Cardiac muscle cell (in vitro differentiated cells and primary cell): ENCODE results near the gene TANGO6. TPM values are rescaled to one million over a fixed set of nuclear protein-coding genes. Genes with fewer than 3 reads are reported as not detected.

Experiments used
- DNase-seq, 2 donors: peaks; one replicate each; pipeline versions ENCODE4 v3.0.0 to v3.0.0-alpha.2; 2010 to 2017; ENCODE audit warnings: low read depth in 1 of 2, low spot score in 1 of 2
- H3K27ac ChIP-seq: fragments of 200-600 bp; sonication (generic); 2 replicates; pipeline ENCODE4 v1.5.1; 2016
- H3K27me3 ChIP-seq: fragments of 200-600 bp; sonication (generic); 2 replicates; pipeline ENCODE4 v1.6.0; 2016; ENCODE audit warnings: control low read depth
- H3K36me3 ChIP-seq: fragments of 200-600 bp; sonication (generic); 2 replicates; pipeline ENCODE4 v1.5.1; 2016; ENCODE audit warnings: control low read depth
- H3K4me1 ChIP-seq: fragments of 200-600 bp; sonication (generic); 2 replicates; pipeline ENCODE4 v1.8.1; 2017; ENCODE audit warnings: low read depth, mild to moderate bottlenecking, mixed run types
- H3K4me3 ChIP-seq: fragments of 200-600 bp; sonication (generic); 2 replicates; pipeline ENCODE4 v1.5.1; 2016; ENCODE audit warnings: mild to moderate bottlenecking
- H3K9me3 ChIP-seq: fragments of 200-600 bp; sonication (generic); 2 replicates; pipeline ENCODE4 v1.5.1; 2017; ENCODE audit warnings: low read depth, mild to moderate bottlenecking, control low read depth
- CTCF ChIP-seq: IDR thresholded peaks from 2 replicates; pipeline ENCODE4 v1.5.1; 2012; ENCODE audit warnings: low read depth, mild to moderate bottlenecking, low read length
- polyA plus RNA-seq: library from polyadenylated mRNA; unstranded; fragments of >200 nt; fragmentation: Nextera tagmentation; extraction: Ambion mirVana; gene quantifications from 2 replicates; pipeline ENCODE4 v1.2.1, GENCODE V29; 2016
- total RNA-seq: library from RNA; depleted of rRNA; stranded (reverse); fragments of >200 nt; gene quantifications from 2 replicates; pipeline ENCODE4 v1.2.3, GENCODE V29; 2016

Gene TANGO6
- total and polyA plus RNA-seq, 2 experiments from 2014 or later = 5.4 to 8.9 TPM

GRCh38 chr16:69084289-69084688 lies 241.0 kb downstream of the TANGO6 start:
- no peak overlapping the region for H3K4me3 ChIP-seq
- H3K4me1 ChIP-seq = peaks cover 13% of the 10 kb centered on the region
- H3K27me3 ChIP-seq = no peaks in the 10 kb centered on the region
- DNase-seq = peak in 1 of 2 donors; percentile 90
- no peak overlapping the region for H3K27ac ChIP-seq
- no peaks in the 10 kb centered on the region for H3K9me3 ChIP-seq
- H3K36me3 ChIP-seq = no peaks in the 10 kb centered on the region
- no peak for TF ChIP-seq CTCF

- no peak overlapping the region for H3K4me3 ChIP-seq
- no peaks in the 10 kb centered on the region for H3K27me3 ChIP-seq
- no peak for TF ChIP-seq CTCF
- no peaks in the 10 kb centered on the region for H3K9me3 ChIP-seq
- H3K4me1 ChIP-seq = peaks cover 16% of the 10 kb centered on the region
- DNase-seq = no peak
- H3K36me3 ChIP-seq = no peaks in the 10 kb centered on the region
- H3K27ac ChIP-seq = no peak overlapping the region
These were observed 241.8 kb downstream of the TANGO6 start for GRCh38 chr16:69085032-69085695.

GRCh38 chr16:69087161-69087581 lies 243.8 kb downstream of the TANGO6 start:
- DNase-seq = peak in 1 of 2 donors; percentile 36
- H3K27ac ChIP-seq = no peak overlapping the region
- TF ChIP-seq CTCF = no peak

GRCh38 chr16:69088684-69089083 lies 245.4 kb downstream of the TANGO6 start:
- H3K36me3 ChIP-seq = no peaks in the 10 kb centered on the region
- no peak for DNase-seq
- no peak overlapping the region for H3K4me3 ChIP-seq
- no peaks in the 10 kb centered on the region for H3K27me3 ChIP-seq
- TF ChIP-seq CTCF = no peak
- no peak overlapping the region for H3K27ac ChIP-seq
- peaks cover 16% of the 10 kb centered on the region for H3K4me1 ChIP-seq
- H3K9me3 ChIP-seq = no peaks in the 10 kb centered on the region

More at GRCh38 chr16:69087161-69087581, 243.8 kb downstream of the TANGO6 start:
- no peaks in the 10 kb centered on the region for H3K9me3 ChIP-seq
- no peak overlapping the region for H3K4me3 ChIP-seq
- H3K27me3 ChIP-seq = no peaks in the 10 kb centered on the region
- peaks cover 16% of the 10 kb centered on the region for H3K4me1 ChIP-seq
- no peaks in the 10 kb centered on the region for H3K36me3 ChIP-seq

GRCh38 chr16:69089091-69089910 lies 246.0 kb downstream of the TANGO6 start:
- no peaks in the 10 kb centered on the region for H3K36me3 ChIP-seq
- no peak for TF ChIP-seq CTCF
- no peaks in the 10 kb centered on the region for H3K9me3 ChIP-seq
- H3K4me1 ChIP-seq = peaks cover 15% of the 10 kb centered on the region
- H3K27ac ChIP-seq = no peak overlapping the region
- H3K27me3 ChIP-seq = no peaks in the 10 kb centered on the region
- DNase-seq = no peak
- no peak overlapping the region for H3K4me3 ChIP-seq
